OCI-LY1 (cell line): Measurements from ENCODE around the gene PNMA6A.
"Not testable (repeated sequence)": the region's sequence is repeated elsewhere in the genome, so short reads cannot be mapped to it uniquely, and the experiment has no call there.

Source experiments
- EZH2 ChIP-seq: fragments of 200-600 bp; sonication (generic), shearing (Covaris generic); IDR thresholded peaks from 2 replicates; pipeline ENCODE4 v1.8.0; 2017; ENCODE audit warnings: borderline replicate concordance, mixed run types, mild to moderate bottlenecking, antibody characterized with exemption, low read length, moderate library complexity, mixed read lengths
- TF ChIP-seq, protein P1 (sequence below): fragments of 200-600 bp; sonication (generic), shearing (Covaris generic); IDR thresholded peaks from 2 replicates; pipeline ENCODE4 v1.5.1; 2017; ENCODE audit warnings: mild to moderate bottlenecking, antibody characterized with exemption, low read length, moderate library complexity, mixed read lengths

DNA sequence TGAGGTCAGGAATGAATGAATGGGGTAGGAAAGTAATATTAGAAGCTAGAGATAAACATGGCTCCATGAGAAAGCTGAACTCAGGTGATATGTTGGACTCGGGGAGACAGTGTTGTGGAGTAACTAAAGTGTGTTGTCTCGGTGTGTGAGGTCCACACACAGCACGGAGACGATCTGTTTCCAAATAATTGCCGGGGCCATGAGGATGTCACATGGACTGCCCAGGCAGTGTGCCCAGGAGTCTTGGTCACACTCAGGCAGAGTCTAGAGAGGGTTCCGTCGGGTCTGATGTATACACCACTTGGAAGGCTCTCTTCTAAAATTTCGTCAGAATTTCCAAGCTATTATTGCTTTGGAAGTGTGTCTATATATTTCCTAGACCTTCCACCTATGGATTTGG lies 48.0 kb downstream of the PNMA6A start:
- TF ChIP-seq, protein P1, sequence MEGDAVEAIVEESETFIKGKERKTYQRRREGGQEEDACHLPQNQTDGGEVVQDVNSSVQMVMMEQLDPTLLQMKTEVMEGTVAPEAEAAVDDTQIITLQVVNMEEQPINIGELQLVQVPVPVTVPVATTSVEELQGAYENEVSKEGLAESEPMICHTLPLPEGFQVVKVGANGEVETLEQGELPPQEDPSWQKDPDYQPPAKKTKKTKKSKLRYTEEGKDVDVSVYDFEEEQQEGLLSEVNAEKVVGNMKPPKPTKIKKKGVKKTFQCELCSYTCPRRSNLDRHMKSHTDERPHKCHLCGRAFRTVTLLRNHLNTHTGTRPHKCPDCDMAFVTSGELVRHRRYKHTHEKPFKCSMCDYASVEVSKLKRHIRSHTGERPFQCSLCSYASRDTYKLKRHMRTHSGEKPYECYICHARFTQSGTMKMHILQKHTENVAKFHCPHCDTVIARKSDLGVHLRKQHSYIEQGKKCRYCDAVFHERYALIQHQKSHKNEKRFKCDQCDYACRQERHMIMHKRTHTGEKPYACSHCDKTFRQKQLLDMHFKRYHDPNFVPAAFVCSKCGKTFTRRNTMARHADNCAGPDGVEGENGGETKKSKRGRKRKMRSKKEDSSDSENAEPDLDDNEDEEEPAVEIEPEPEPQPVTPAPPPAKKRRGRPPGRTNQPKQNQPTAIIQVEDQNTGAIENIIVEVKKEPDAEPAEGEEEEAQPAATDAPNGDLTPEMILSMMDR: not testable (repeated sequence)
- not testable (repeated sequence) for TF ChIP-seq EZH2
